Thymus (tissue), 11 donors: ENCODE results near the gene MPZL1. TPM values are rescaled to one million over a fixed set of nuclear protein-coding genes. Genes with fewer than 3 reads are reported as not detected.
A peak's percentile ranks its signal among the peaks of the same experiment; 100 is the strongest.
"Not testable (repeated sequence)": the region's sequence is repeated elsewhere in the genome, so short reads cannot be mapped to it uniquely, and the experiment has no call there.

Source experiments
- DNase-seq, 9 donors: peaks; one replicate each; pipeline ENCODE4 v3.0.0-alpha.2; 2013; ENCODE audit warnings: low spot score in 9 of 9, low read depth in 6 of 9, missing footprints in 1 of 9
- H3K27ac ChIP-seq, 2 donors: one replicate each; pipeline ENCODE4 v1.5.1; 2013; ENCODE audit warnings: control low read depth in 1 of 2, low read depth in 1 of 2, low read length in 1 of 2, mild to moderate bottlenecking in 1 of 2, moderate library complexity in 1 of 2
- H3K27me3 ChIP-seq, 2 donors: one replicate each; pipeline ENCODE4 v1.5.1; 2013; ENCODE audit warnings: low read length in 1 of 2; ENCODE audit not compliant: control insufficient read depth in 2 of 2, insufficient read depth in 1 of 2
- H3K36me3 ChIP-seq, 2 donors: one replicate each; pipeline ENCODE4 v1.5.1; 2013; ENCODE audit warnings: low read length in 1 of 2, mild to moderate bottlenecking in 1 of 2, moderate library complexity in 1 of 2; ENCODE audit not compliant: control insufficient read depth in 2 of 2, insufficient read depth in 2 of 2
- H3K4me1 ChIP-seq, 2 donors: one replicate each; pipeline ENCODE4 v1.5.1; 2013; ENCODE audit warnings: low read length in 2 of 2; ENCODE audit not compliant: control insufficient read depth in 2 of 2, insufficient read depth in 2 of 2
- H3K4me3 ChIP-seq, 2 donors: one replicate each; pipeline ENCODE4 v1.5.1; 2013; ENCODE audit warnings: low read length in 2 of 2, control low read depth in 1 of 2, mild to moderate bottlenecking in 1 of 2
- H3K9me3 ChIP-seq, 2 donors: one replicate each; pipeline ENCODE4 v1.5.1; 2013; ENCODE audit warnings: low read length in 1 of 2, mild to moderate bottlenecking in 1 of 2; ENCODE audit not compliant: control insufficient read depth in 2 of 2, insufficient read depth in 1 of 2
- WGBS: extraction: QIAGEN DNeasy Blood & Tissue Kit; methylation state at CpG from one replicate; pipeline ENCODE4 v1.1.7; 2013; 5-methylcytosine and 5-hydroxymethylcytosine counted together
- polyA plus RNA-seq: library from polyadenylated mRNA; stranded (reverse); fragments of 200-250 nt; gene quantifications from one replicate; pipeline ENCODE4 v1.2.3, GENCODE V29; 2013
- total RNA-seq: library from RNA; stranded (reverse); fragments of 120-200 nt; gene quantifications from one replicate; pipeline ENCODE4 v1.2.4, GENCODE V29; 2013
- donor health status: healthy.

The MPZL1 gene
- total and polyA plus RNA-seq, 2 donors, result 23.4 to 26.0 TPM

DNA sequence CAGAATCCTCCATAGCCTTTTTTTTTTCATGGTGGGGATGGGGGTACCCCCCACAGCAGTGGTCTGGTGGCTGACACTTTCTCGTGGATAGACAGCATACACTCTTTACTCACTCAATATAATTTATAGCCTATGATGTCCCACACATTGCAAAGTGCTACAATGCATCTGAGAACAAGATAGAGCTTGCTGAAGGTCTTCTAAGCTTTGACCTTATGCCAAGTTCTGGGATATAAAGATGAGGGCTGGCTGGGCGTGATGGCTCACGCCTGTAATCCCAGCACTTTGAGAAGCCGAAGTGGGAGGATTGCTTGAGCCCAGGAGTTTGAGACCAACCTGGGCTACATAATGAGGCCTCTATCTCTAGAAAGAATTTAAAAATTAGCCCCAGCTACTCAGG, 78.0 kb downstream of the MPZL1 start:
- Histone ChIP-seq H3K27ac (no peak overlapping the region), H3K4me3 (no peak overlapping the region), H3K9me3 (no peaks in the 10 kb centered on the region), H3K27me3 (no peaks in the 10 kb centered on the region), H3K4me1 (peaks cover 3 to 17% of the 10 kb centered on the region in 2 donors), H3K36me3 (no peaks in the 10 kb centered on the region)
- 84% methylated on average over 4 of the region's 4 CpGs for WGBS
- no peak for DNase-seq

DNA sequence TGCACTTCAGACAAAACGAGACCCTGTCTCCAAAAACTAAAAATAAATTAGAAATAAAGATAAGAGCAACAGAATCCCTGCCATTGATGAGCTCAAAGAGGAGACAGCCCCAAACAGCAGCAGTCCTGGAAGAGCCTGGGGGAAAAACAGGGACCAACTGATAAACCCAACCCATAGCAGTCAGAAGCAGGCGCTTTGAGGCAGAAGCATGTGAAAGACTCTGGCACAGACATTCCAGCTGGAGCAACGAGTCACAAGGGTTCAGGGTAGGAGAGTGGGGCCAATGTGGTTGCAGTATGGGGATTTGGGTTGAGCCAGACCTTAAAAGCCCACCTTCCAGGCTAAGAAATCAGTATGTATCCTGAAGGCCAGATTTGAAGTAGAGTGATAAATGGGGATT, 78.5 kb downstream of the MPZL1 start:
- Histone ChIP-seq H3K4me1 (peaks cover 8 to 22% of the 10 kb centered on the region in 2 donors), H3K27ac (no peak overlapping the region)

DNA sequence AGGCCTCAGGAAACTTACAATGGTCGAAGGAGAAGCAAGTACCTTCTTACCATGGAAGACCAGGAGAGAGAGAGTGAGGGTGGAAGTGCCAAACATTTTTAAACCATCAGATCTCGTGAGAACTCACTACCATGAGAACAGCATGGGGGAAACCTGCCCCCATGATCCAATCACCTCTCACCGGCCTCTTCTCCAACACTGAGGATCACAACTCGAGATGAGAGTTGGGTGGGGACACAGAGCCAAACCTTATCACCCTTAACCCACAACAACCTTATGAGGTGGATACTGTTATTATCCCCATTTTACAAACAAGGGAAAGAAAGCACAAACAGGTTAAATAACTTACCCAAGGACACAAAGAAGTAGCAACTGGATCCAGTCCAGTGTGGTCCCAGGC, 80.5 kb downstream of the MPZL1 start:
- no peaks in the 10 kb centered on the region for H3K36me3 ChIP-seq
- H3K27ac ChIP-seq, result no peak overlapping the region
- H3K9me3 ChIP-seq, result peaks cover 0 to 11% of the 10 kb centered on the region in 2 donors
- no peak for DNase-seq
- WGBS, result 96% methylated on average over 4 of the region's 4 CpGs
- peaks cover 8 to 22% of the 10 kb centered on the region in 2 donors for H3K4me1 ChIP-seq
- H3K4me3 ChIP-seq, result no peak overlapping the region
- no peaks in the 10 kb centered on the region for H3K27me3 ChIP-seq

More for the DNA sequence above, 78.5 kb downstream of the MPZL1 start:
- DNase-seq, result no peak
- Histone ChIP-seq H3K9me3 (no peaks in the 10 kb centered on the region), H3K27me3 (no peaks in the 10 kb centered on the region), H3K4me3 (no peak overlapping the region), H3K36me3 (no peaks in the 10 kb centered on the region)
- WGBS, result 96% methylated on average over 3 of the region's 3 CpGs

DNA sequence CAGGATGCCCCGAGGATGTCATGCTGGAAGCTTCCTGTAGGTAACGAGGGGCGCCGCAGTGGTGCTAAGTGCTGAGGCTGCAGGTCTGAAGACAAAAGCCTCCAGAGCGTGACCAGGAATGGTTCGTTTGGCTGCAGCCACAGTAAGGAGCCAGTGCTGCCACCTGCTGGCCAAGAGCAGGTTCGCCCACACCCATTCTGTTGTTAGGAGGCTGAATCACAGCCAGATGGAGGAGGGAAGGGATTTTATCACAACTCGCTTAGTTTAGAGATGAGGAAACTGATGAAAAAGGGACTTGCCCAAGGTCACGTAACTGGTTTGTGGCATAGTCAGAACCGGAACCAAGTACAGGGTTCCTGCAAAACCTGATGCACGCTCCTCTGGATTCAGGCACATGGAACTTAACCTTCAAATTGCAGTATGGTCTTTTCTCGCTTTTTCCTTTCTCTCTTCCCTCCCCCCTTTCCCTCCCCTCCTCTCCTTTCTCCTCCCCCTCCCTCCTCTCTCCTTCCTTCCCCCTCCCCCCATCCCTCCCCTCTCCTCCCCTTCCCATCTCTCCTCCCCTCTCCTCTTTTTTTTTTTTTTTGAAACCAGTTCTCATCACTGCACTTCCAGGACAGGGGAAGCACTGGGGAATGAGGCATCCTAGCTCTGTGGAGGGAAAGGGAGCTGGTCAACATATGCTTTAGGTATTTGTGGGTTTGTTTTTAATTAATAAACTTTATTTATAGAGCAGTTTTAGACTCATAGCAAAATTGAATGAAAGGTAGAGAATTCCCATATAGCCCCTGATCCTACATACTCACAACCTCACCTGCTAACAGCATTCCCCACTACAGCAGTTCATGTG, 81.8 kb downstream of the MPZL1 start:
- Histone ChIP-seq H3K4me1 (peaks cover 8 to 22% of the 10 kb centered on the region in 2 donors), H3K4me3 (no peak overlapping the region), H3K27me3 (no peaks in the 10 kb centered on the region), H3K9me3 (peaks cover 0 to 11% of the 10 kb centered on the region in 2 donors), H3K36me3 (no peaks in the 10 kb centered on the region), H3K27ac (no peak overlapping the region)
- DNase-seq, result peak; percentile 70 to 93 (median 82)
- 21% methylated on average over 12 of the region's 12 CpGs for WGBS

DNA sequence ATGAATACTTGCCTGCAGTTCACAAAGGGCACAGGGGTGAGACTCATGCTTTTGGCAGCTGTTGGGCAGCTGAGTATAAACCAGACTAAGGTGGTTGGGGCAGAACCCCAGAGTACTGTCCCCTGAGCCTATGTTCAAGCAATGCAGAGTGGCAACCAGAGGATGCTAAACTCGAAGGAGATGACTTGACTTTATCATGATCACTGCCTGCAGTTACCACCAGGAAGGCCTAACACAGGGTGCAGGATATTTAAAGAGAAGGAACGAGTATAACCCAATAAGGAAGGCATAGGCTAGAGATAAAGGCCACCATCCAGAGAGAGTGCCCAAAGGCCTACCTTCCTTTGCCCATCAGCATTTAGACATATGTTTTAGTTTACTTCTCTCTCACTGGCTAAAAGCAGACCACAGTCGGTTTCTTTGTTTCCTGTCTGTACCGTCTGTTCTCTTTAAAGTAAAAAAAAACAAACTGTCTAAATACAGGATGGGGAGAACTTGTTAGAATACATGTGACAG, 83.3 kb downstream of the MPZL1 start:
- DNase-seq, result peak; percentile 32 to 85 (median 58)
- Histone ChIP-seq H3K27ac (peak overlapping the region; percentile 67 to 86), H3K27me3 (no peaks in the 10 kb centered on the region), H3K36me3 (no peaks in the 10 kb centered on the region), H3K4me3 (no peak overlapping the region), H3K9me3 (peaks cover 0 to 11% of the 10 kb centered on the region in 2 donors), H3K4me1 (peaks cover 8 to 22% of the 10 kb centered on the region in 2 donors)
- 5% methylated on average over 4 of the region's 4 CpGs for WGBS

DNA sequence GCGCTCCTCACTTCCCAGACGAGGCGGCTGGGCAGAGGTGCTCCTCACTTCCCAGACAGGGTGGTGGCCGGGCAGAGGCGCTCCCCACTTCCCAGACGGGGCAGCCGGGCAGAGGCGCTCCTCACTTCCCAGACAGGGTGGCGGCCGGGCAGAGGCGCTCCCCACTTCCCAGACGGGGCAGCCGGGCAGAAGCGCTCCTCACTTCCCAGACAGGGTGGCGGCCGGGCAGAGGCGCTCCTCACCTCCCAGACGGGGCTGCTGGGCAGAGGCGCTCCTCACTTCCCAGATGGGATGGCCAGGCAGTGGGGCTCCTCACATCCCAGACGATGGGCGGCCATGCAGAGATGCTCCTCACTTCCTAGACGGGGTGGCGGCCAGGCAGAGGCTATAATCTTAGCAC, 84.5 kb downstream of the MPZL1 start:
- H3K36me3 ChIP-seq, H3K27ac ChIP-seq, H3K27me3 ChIP-seq, H3K4me3 ChIP-seq, DNase-seq: not testable (repeated sequence)
- 95% methylated on average over 23 of the region's 23 CpGs for WGBS
- H3K4me1 ChIP-seq, result peaks cover 8 to 22% of the 10 kb centered on the region in 2 donors
- H3K9me3 ChIP-seq, result peaks cover 0 to 11% of the 10 kb centered on the region in 2 donors

DNA sequence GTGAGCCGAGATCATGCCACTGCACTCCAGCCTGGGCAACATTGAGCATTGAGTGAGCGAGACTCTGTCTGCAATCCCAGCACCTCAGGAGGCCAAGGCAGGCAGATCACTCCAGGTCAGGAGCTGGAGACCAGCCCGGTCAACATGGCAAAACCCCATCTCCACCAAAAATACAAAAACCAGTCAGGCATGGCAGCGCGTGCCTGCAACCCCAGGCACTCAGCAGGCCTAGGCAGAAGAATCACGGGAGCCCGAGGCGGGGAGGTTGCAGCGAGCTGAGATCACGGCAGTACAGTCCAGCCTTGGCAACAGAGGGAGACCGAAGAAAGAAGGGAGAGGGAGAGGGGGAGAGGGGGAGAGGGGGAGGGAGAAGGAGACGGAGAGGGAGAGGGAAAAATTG, 84.9 kb downstream of the MPZL1 start:
- DNase-seq, H3K27ac ChIP-seq, H3K36me3 ChIP-seq, H3K27me3 ChIP-seq, H3K4me3 ChIP-seq: not testable (repeated sequence)
- H3K9me3 ChIP-seq, result peaks cover 0 to 11% of the 10 kb centered on the region in 2 donors
- 98% methylated on average over 12 of the region's 12 CpGs for WGBS
- peaks cover 8 to 22% of the 10 kb centered on the region in 2 donors for H3K4me1 ChIP-seq

DNA sequence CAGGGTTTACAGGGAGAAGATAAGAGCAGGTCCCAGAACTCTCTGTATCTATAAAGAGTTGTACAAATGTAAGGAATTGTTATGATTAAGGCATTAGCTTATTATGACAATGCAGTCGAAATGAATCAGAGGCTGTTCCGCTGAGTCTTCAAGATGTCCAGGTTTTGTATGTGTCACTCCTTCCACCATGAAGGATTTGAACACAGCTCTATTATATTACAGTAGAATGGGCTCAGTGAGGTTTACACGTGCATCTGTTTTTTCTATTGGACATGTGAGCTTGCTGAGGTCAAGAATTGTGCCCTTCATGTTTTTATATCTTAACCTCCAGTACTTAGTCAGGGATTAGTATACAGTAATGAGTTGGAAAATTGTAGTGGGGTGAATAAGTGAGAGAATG, 86.3 kb downstream of the MPZL1 start:
- H3K36me3 ChIP-seq, result no peaks in the 10 kb centered on the region
- H3K9me3 ChIP-seq, result peaks cover 0 to 11% of the 10 kb centered on the region in 2 donors
- WGBS, result 94% methylated on average over 3 of the region's 3 CpGs
- no peak for DNase-seq
- no peak overlapping the region for H3K4me3 ChIP-seq
- no peaks in the 10 kb centered on the region for H3K27me3 ChIP-seq
- no peak overlapping the region for H3K27ac ChIP-seq
- H3K4me1 ChIP-seq, result peaks cover 8 to 21% of the 10 kb centered on the region in 2 donors

DNA sequence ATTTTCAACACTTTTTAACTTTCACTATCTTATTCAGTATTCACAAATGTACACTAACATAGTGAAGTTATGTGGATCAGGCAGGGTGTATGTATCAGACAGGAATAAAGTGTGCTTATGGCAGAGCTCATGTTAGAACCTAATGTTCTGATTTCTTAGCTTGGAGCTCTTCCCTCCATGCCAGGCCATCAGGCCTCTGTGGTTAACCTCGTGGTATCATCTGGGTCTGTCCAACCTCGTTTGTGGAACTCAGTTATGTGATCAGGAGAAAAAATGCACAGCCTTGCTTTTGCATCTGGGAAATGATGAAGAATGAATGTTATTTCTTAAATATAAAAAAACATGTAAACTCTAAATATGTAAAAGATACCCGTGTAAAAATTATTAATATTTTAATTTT, 86.9 kb downstream of the MPZL1 start:
- 40% methylated on average over 3 of the region's 3 CpGs for whole genome bisulfite sequencing
- Histone ChIP-seq H3K27ac (no peak overlapping the region), H3K4me3 (no peak overlapping the region), H3K4me1 (peaks cover 8 to 15% of the 10 kb centered on the region in 2 donors), H3K36me3 (no peaks in the 10 kb centered on the region), H3K27me3 (no peaks in the 10 kb centered on the region), H3K9me3 (peaks cover 0 to 11% of the 10 kb centered on the region in 2 donors)
- no peak for DNase-seq
